Measurements from ENCODE around the gene TUB. TPM values are rescaled to one million over a fixed set of nuclear protein-coding genes. Genes with fewer than 3 reads are reported as not detected.

Gene TUB
- total RNA-seq, 4 donors from 2014 or later, result 8.9 to 24.4 (median 12.6) TPM

DNA sequence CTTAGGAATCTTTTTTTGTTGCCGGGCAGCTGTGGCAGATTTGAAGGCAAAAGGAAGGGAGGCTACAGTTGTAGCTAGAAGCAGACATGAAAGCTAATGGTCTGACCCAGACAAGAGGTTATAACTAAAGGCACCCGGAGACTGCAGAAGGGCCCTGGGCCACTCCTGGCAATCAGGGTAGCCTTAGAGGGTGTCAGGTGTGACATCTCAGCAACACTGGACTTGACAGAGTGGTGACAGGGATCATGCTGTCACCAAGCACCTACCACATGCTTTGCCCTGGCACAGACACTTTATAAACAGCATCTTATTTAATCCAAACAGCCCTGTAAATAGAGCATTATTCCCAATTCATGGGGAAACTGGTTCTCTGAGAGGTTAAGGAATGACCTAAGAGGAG is 25.7 kb downstream of the TUB start:
- ATAC-seq (ENCODE audit: low FRiP score) (no peak), DNase-seq (ENCODE audit: low spot score) (no peak)
- TF ChIP-seq, protein P1, sequence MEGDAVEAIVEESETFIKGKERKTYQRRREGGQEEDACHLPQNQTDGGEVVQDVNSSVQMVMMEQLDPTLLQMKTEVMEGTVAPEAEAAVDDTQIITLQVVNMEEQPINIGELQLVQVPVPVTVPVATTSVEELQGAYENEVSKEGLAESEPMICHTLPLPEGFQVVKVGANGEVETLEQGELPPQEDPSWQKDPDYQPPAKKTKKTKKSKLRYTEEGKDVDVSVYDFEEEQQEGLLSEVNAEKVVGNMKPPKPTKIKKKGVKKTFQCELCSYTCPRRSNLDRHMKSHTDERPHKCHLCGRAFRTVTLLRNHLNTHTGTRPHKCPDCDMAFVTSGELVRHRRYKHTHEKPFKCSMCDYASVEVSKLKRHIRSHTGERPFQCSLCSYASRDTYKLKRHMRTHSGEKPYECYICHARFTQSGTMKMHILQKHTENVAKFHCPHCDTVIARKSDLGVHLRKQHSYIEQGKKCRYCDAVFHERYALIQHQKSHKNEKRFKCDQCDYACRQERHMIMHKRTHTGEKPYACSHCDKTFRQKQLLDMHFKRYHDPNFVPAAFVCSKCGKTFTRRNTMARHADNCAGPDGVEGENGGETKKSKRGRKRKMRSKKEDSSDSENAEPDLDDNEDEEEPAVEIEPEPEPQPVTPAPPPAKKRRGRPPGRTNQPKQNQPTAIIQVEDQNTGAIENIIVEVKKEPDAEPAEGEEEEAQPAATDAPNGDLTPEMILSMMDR (IDR thresholded peaks at IDR 0.05), result no peak

DNA sequence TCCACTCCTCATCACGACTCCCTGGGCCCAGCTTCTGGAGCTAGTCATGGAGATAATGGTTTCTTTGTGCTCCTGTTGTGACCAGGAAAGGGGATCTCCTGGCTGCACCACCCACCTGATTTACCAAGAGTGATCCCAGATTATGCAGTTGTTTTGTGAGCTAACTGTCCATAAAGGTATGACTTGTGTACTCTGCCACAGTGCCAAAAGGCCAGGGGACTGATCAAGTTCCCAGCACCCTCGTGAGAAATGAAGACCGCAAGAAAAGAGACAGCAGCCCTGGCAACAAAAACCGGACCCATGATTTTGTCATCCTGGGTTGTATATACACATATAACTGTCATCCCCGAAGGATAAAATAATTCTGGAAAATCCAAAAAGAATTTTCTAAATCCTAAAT is 26.6 kb downstream of the TUB start:
- TF ChIP-seq, protein P1 (IDR thresholded peaks at IDR 0.05), result no peak
- no peak for DNase-seq (ENCODE audit: low spot score)
- ATAC-seq (ENCODE audit: low FRiP score), result no peak

DNA sequence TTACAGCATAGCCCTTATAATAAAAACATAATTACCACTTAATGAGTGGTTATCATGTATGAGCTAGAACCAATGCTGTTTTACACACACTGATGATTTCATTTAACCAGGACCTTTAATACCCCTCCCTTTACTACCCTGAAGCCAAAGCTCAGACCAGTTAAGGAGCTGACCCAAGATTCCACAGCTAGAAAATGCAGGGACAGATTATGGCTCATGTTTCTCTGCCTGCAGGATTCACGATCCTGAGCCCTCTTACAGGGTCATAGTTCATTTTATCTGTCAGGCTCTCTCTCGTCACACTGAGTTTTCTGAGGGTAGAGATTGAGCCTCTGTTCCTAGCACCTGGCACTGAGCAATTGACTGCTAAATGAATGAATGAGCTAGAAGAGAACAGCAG is 27.4 kb downstream of the TUB start:
- DNase-seq (ENCODE audit: low spot score), result no peak
- TF ChIP-seq, protein P1 (IDR thresholded peaks at IDR 0.05), result no peak
- ATAC-seq (ENCODE audit: low FRiP score), result no peak

DNA sequence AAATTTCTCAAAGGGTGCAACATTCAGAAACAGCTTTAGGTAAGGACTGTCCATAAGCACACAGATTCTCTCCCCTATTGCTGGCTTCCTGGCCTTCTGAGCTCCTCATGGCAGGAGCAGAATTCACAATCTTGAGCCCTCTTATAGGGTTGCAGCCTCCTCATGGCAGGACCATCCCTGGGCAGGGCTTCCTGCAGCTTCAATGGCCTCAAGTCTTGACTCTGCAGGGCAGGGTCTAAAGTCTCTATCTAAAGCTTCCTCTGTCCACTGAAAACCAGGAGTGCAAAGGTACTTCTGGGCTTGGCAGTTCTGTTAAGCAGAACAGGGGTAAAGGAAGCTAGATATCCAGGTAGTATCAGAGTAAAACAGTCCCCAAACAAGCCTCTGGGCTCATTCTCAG is 28.7 kb downstream of the TUB start:
- DNase-seq (ENCODE audit: low spot score), result no peak
- TF ChIP-seq, protein P1 (IDR thresholded peaks at IDR 0.05), result no peak
- ATAC-seq (ENCODE audit: low FRiP score), result no peak

DNA sequence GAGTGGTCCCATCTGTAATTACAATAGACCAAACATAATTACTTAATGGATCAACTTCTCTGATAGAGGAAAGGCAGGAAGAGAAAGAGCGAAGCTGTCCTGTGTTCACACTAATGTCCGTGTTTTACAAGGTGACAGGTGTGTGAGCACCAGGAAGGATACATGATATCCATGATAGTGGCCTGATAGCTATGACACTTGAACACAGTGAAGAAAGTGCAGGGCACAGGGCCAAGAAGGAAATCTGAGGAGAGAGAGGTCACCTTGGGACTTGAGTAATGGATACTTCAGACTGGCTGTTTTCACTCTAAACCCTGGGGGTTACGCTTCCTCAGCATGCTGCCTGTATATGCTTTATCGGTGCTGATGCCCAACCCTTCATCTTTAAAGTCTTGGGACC is 29.4 kb downstream of the TUB start:
- no peak for DNase-seq (ENCODE audit: low spot score)
- ATAC-seq (ENCODE audit: low FRiP score), result no peak
- TF ChIP-seq, protein P1 (IDR thresholded peaks at IDR 0.05), result no peak

DNA sequence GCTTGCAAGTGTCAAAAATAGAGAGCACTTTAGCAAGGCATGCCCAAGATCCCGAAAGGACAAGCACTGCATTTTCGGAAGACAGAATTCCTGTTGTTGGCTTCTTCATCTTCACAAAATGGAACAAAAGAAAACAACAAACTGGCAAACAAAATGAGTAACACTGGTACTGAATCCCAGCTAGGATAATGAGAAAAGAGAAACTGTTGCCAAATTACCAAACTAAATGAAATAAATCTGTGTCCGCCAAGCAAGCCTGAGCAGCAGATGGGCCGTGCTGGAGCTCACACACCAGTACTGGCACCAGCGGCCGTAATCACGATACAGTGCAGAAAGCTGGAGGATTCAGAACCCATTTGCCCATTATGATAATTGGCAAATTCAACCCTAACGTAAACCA is 30.6 kb downstream of the TUB start:
- ATAC-seq (ENCODE audit: low FRiP score), result no peak
- TF ChIP-seq, protein P1 (IDR thresholded peaks at IDR 0.05), result no peak

DNA sequence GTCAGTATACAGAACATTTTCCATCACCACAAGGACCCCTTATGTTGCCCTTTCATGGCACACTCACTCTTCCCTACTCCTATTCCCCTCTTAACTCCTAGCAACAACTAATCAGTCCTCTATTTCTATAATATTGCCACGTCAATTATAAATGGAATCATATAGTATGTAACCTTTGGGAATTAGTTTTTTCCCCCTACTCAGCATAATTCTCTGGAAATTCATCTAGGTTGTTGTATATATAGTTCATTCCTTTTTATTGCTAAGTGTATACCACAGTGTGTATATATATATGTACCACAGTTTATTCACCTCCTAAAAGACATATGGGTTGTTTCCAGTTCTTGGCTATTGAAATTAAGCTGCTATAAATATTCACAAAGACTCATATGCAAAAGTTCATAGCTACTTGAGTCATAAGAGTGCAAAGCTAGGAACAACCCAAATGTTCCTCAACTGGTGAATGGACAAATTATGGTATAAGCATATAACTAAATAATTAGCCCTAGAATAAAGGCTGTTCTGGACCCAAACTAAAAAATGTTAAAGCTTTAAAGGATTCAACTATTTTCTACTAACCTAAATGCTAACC is 41.3 kb downstream of the TUB start:
- TF ChIP-seq, protein P1 (IDR thresholded peaks at IDR 0.05), result no peak
- DNase-seq (ENCODE audit: low spot score) (no peak), ATAC-seq (ENCODE audit: low FRiP score) (no peak)

More for the DNA sequence above, 30.6 kb downstream of the TUB start:
- no peak for DNase-seq (ENCODE audit: low spot score)

Measured in omental fat pad (tissue), 4 donors.